Measurements from ENCODE around the gene SPRED2. TPM values are rescaled to one million over a fixed set of nuclear protein-coding genes. Genes with fewer than 3 reads are reported as not detected.

The SPRED2 gene
- total and polyA plus RNA-seq, 4 donors: 6.7 to 7.5 (median 7.1) TPM

GRCh38 chr2:65273344-65273743, 159.1 kb downstream of the SPRED2 start:
- WGBS: 95% methylated on average over 8 of the region's 8 CpGs
- peaks cover 1 to 15% (median 10%) of the 10 kb centered on the region in 4 donors for H3K36me3 ChIP-seq (ENCODE audit: control insufficient read depth in 4 of 4, insufficient read depth in 3 of 4, low read depth in 1 of 4, low read length in 3 of 4)
- TF ChIP-seq NR2F2 (IDR thresholded peaks at IDR 0.05) (no peak), SP1 (IDR thresholded peaks at IDR 0.05) (no peak), EGR1 (IDR thresholded peaks at IDR 0.05; ENCODE audit: low read depth in 2 of 2) (no peak), RXRA (IDR thresholded peaks at IDR 0.05) (no peak), FOXA2 (IDR thresholded peaks at IDR 0.05) (no peak), REST (IDR thresholded peaks at IDR 0.05) (no peak), ZBTB33 (IDR thresholded peaks at IDR 0.05) (no peak)
- H3K27me3 ChIP-seq (ENCODE audit: control insufficient read depth in 4 of 4, insufficient read depth in 4 of 4, low read length in 3 of 4): no peaks in the 10 kb centered on the region
- no peaks in the 10 kb centered on the region for H3K4me1 ChIP-seq (ENCODE audit: control insufficient read depth in 4 of 4, insufficient read depth in 4 of 4, low read length in 3 of 4)
- H3K4me3 ChIP-seq (ENCODE audit: low read depth in 1 of 3, low read length in 3 of 3): no peak overlapping the region
- no peaks in the 10 kb centered on the region for H3K9me3 ChIP-seq (ENCODE audit: control insufficient read depth in 4 of 4, low read length in 3 of 4)
- no peak overlapping the region for H3K27ac ChIP-seq (ENCODE audit: low read depth in 1 of 2, low read length in 2 of 2)
- H3K9ac ChIP-seq (ENCODE audit: low read depth in 1 of 2, low read length in 2 of 2): no peak overlapping the region
- DNase-seq (ENCODE audit: low spot score): no peak

GRCh38 chr2:65268957-65269356, 163.4 kb downstream of the SPRED2 start:
- no peak for TF ChIP-seq ZBTB33 (IDR thresholded peaks at IDR 0.05)
- no peak for TF ChIP-seq REST (IDR thresholded peaks at IDR 0.05)
- no peak for TF ChIP-seq EGR1 (IDR thresholded peaks at IDR 0.05; ENCODE audit: low read depth in 2 of 2)
- no peak for TF ChIP-seq YY1 (IDR thresholded peaks at IDR 0.05)
- no peak for TF ChIP-seq GABPA (IDR thresholded peaks at IDR 0.05 in 1 of 2, conservative IDR thresholded peaks at IDR 0.05 in 1 of 2)
- TF ChIP-seq ATF3 (IDR thresholded peaks at IDR 0.05): no peak
- no peak for TF ChIP-seq NR2F2 (IDR thresholded peaks at IDR 0.05)
- no peak for TF ChIP-seq SP1 (IDR thresholded peaks at IDR 0.05)
- no peak for TF ChIP-seq CTCF (IDR thresholded peaks at IDR 0.05; ENCODE audit: low read depth, low read length, missing input control)
- no peak for TF ChIP-seq HNF4A (conservative IDR thresholded peaks at IDR 0.05)
- no peak for TF ChIP-seq HNF4G (IDR thresholded peaks at IDR 0.05)
- TF ChIP-seq MAX (IDR thresholded peaks at IDR 0.05): no peak
- no peak for TF ChIP-seq JUND (IDR thresholded peaks at IDR 0.05)
- TF ChIP-seq RXRA (IDR thresholded peaks at IDR 0.05): no peak
- TF ChIP-seq FOXA1 (IDR thresholded peaks at IDR 0.05): no peak
- TF ChIP-seq RAD21 (IDR thresholded peaks at IDR 0.05): no peak
- no peak for TF ChIP-seq TAF1 (conservative IDR thresholded peaks at IDR 0.05)
- no peak for TF ChIP-seq FOXA2 (IDR thresholded peaks at IDR 0.05)
- Histone ChIP-seq H3K9ac (ENCODE audit: low read depth in 1 of 2, low read length in 2 of 2) (no peak overlapping the region), H3K4me1 (ENCODE audit: control insufficient read depth in 4 of 4, insufficient read depth in 4 of 4, low read length in 3 of 4) (no peaks in the 10 kb centered on the region), H3K27ac (ENCODE audit: low read depth in 1 of 2, low read length in 2 of 2) (no peak overlapping the region), H3K4me3 (ENCODE audit: low read depth in 1 of 3, low read length in 3 of 3) (no peak overlapping the region), H3K36me3 (ENCODE audit: control insufficient read depth in 4 of 4, insufficient read depth in 3 of 4, low read depth in 1 of 4, low read length in 3 of 4) (peaks cover 1 to 33% (median 19%) of the 10 kb centered on the region in 4 donors), H3K9me3 (ENCODE audit: control insufficient read depth in 4 of 4, low read length in 3 of 4) (no peaks in the 10 kb centered on the region), H3K27me3 (ENCODE audit: control insufficient read depth in 4 of 4, insufficient read depth in 4 of 4, low read length in 3 of 4) (no peaks in the 10 kb centered on the region)
- no peak for DNase-seq (ENCODE audit: low spot score)
- WGBS: 85% methylated on average over 4 of the region's 4 CpGs
